HepG2 (cell line): ENCODE measurements around the gene CTU1. TPM values are rescaled to one million over a fixed set of nuclear protein-coding genes. Genes with fewer than 3 reads are reported as not detected.

Experiments
- BCL3 ChIP-seq: sonication (generic); formaldehyde crosslinking; IDR thresholded peaks from 2 replicates; pipeline ENCODE4 v1.5.1; 2020; ENCODE audit warnings: mild to moderate bottlenecking, missing genetic modification reagents, moderate library complexity
- HMG20B ChIP-seq: conservative IDR thresholded peaks from 2 replicates; pipeline ENCODE4 v1.6.1; 2016; ENCODE audit warnings: missing genetic modification reagents, missing compliant biosample characterization
- RBAK ChIP-seq: sonication (generic); formaldehyde crosslinking; IDR thresholded peaks from 2 replicates; pipeline ENCODE4 v1.5.1; 2020; ENCODE audit warnings: mild to moderate bottlenecking, missing genetic modification reagents
- SATB2 ChIP-seq: sonication (generic); formaldehyde crosslinking; IDR thresholded peaks from 2 replicates; pipeline ENCODE4 v1.5.0; 2020; ENCODE audit warnings: missing genetic modification reagents
- YY1 ChIP-seq: IDR thresholded peaks from 2 replicates; pipeline ENCODE4 v1.6.1; 2011; ENCODE audit warnings: low read length, low read depth, moderate library complexity, mild to moderate bottlenecking; ENCODE audit not compliant: insufficient read depth, insufficient replicate concordance
- ZFP91 ChIP-seq: sonication (generic); formaldehyde crosslinking; IDR thresholded peaks from 2 replicates; pipeline ENCODE4 v1.9.0; 2022; ENCODE audit warnings: missing genetic modification reagents, mild to moderate bottlenecking, borderline replicate concordance
- ZNF3 ChIP-seq: IDR thresholded peaks from 2 replicates; pipeline ENCODE4 v1.7.0; 2017; ENCODE audit warnings: inconsistent platforms
- ZSCAN5A ChIP-seq: sonication (generic); formaldehyde crosslinking; IDR thresholded peaks from 2 replicates; pipeline ENCODE4 v1.8.0; 2022; ENCODE audit warnings: mild to moderate bottlenecking, missing genetic modification reagents, borderline replicate concordance
- polyA plus RNA-seq, 8 experiments: library from polyadenylated mRNA; depleted of rRNA in 3 of 8; stranded (reverse) in 7 of 8; unstranded in 1 of 8; fragments of >200 nt; fragmentation: Illumina TruSeq in 4 of 8; extraction: Trizol in 4 of 8; gene quantifications; 2 replicates each; pipeline versions ENCODE4 v1.2.1 to v1.2.3, GENCODE V29; 2011 to 2016; ENCODE audit warnings: low read depth in 4 of 8, missing spikeins in 1 of 8, mixed read lengths in 1 of 8; ENCODE audit not compliant: insufficient read depth in 1 of 8
- total RNA-seq, 5 experiments: library from RNA; depleted of rRNA; stranded (reverse); fragments of >200 nt; fragmentation: Illumina TruSeq; extraction: Trizol; gene quantifications; 2 replicates each; pipeline ENCODE4 v1.2.3, GENCODE V29; 2016; ENCODE audit warnings: low read depth in 1 of 5

The CTU1 gene
- total and polyA plus RNA-seq, 2 of the 13 experiments (the other 11 are each of a cell fraction or from before 2014, with no cell fraction given) = 1.9 to 2.9 TPM

GRCh38 chr19:51070334-51071094 is 37.7 kb downstream of the CTU1 start (continued):
- TF ChIP-seq ZFP91 (no peak), RBAK (CRISPR knock-in tag) (no peak), ZNF3 (CRISPR knock-in tag) (no peak), ZSCAN5A (CRISPR knock-in tag) (no peak), SATB2 (CRISPR knock-in tag) (no peak), BCL3 (CRISPR knock-in tag) (no peak), HMG20B (CRISPR knock-in tag) (no peak), YY1 (no peak)
